NCI-H748 treated with DMSO at 0.1 percent for 48 hours (cell line): ENCODE results near the gene DNAAF8.

Experiments
- DNase-seq: peaks from one replicate; lab custom pipeline; 2025; lab: John Stamatoyannopoulos, UW

DNAAF8 gene

GRCh38 chr16:4734063-4734729, at the start of gene DNAAF8, which contains the start of gene ANKS3:
DNAAF8 (plus strand) TSS chr16:4734537; CDS start chr16:4736515, 1,978 bp downstream.
ANKS3 (minus strand) TSS chr16:4734271; CDS start chr16:4730149, 4,122 bp downstream.
- DNase-seq: peak; percentile 68

GRCh38 chr16:4684763-4685162, 49.6 kb upstream of the DNAAF8 start:
- DNase-seq: no peak

GRCh38 chr16:4685292-4685691, 49.0 kb upstream of the DNAAF8 start:
- no peak for DNase-seq

- no peak for DNase-seq
Observed at GRCh38 chr16:4685776-4686496, 48.4 kb upstream of the DNAAF8 start.

GRCh38 chr16:4686497-4687210, 47.7 kb upstream of the DNAAF8 start:
- no peak for DNase-seq

- DNase-seq: no peak
Observed at GRCh38 chr16:4687416-4687815, 46.9 kb upstream of the DNAAF8 start.

- DNase-seq: no peak
Observed at GRCh38 chr16:4687946-4688673, 46.2 kb upstream of the DNAAF8 start.

GRCh38 chr16:4688674-4689045, 45.7 kb upstream of the DNAAF8 start:
- DNase-seq: no peak

GRCh38 chr16:4689091-4689671, 45.2 kb upstream of the DNAAF8 start:
- no peak for DNase-seq

- DNase-seq: no peak
Observed at GRCh38 chr16:4689864-4690704, 44.3 kb upstream of the DNAAF8 start.

- DNase-seq: no peak
Observed at GRCh38 chr16:4690946-4691665, 43.2 kb upstream of the DNAAF8 start.

GRCh38 chr16:4691666-4692412, 42.5 kb upstream of the DNAAF8 start:
- DNase-seq: no peak

- no peak for DNase-seq
Observed at GRCh38 chr16:4692460-4693295, 41.7 kb upstream of the DNAAF8 start.

GRCh38 chr16:4693296-4693955, 40.9 kb upstream of the DNAAF8 start, which contains the start of gene NUDT16L1:
NUDT16L1 (plus strand) TSS chr16:4693562; CDS start chr16:4693727, 165 bp downstream.
- peak; percentile 77 for DNase-seq

GRCh38 chr16:4693956-4694641, 40.2 kb upstream of the DNAAF8 start:
- no peak for DNase-seq

- no peak for DNase-seq
Observed at GRCh38 chr16:4694642-4695451, 39.5 kb upstream of the DNAAF8 start.
